Measurements from ENCODE around the gene USP3.

Gene USP3

GRCh38 chr15:63623232-63623969 is 119.0 kb downstream of the USP3 start:
- Histone ChIP-seq H3F3A (ENCODE audit: control insufficient read depth, insufficient read depth) (no peaks in the 10 kb centered on the region), H3K27ac (ENCODE audit: low read depth, low read length) (no peak overlapping the region), H3K4me3 (ENCODE audit: low read length) (no peak overlapping the region), H3K27me3 (ENCODE audit: control insufficient read depth, low read length) (no peaks in the 10 kb centered on the region), H3K79me2 (ENCODE audit: control insufficient read depth, low read length) (no peaks in the 10 kb centered on the region), H4K20me1 (ENCODE audit: control insufficient read depth, insufficient read depth, low read depth, low read length) (no peaks in the 10 kb centered on the region), H3K9me2 (replicated peaks; ENCODE audit: control insufficient read depth, low read length) (no peaks in the 10 kb centered on the region), H3K4me2 (ENCODE audit: low read length) (no peak overlapping the region), H3K9me3 (ENCODE audit: control insufficient read depth, insufficient read depth, low read length) (no peaks in the 10 kb centered on the region), H3K36me3 (ENCODE audit: control insufficient read depth, low read length) (peaks cover 55% of the 10 kb centered on the region), H3K4me1 (ENCODE audit: control insufficient read depth, low read length) (peaks cover 7% of the 10 kb centered on the region)
- TF ChIP-seq CTCF (IDR thresholded peaks at IDR 0.05; ENCODE audit: low read depth, low read length, poor library complexity, severe bottlenecking): no peak
- no peak for TF ChIP-seq EZH2phosphoT487 (IDR thresholded peaks at IDR 0.05; ENCODE audit: borderline replicate concordance, low read length)

- H3K27ac ChIP-seq (ENCODE audit: low read depth, low read length): no peak overlapping the region
- no peak for TF ChIP-seq CTCF (IDR thresholded peaks at IDR 0.05; ENCODE audit: low read depth, low read length, poor library complexity, severe bottlenecking)
- TF ChIP-seq EZH2phosphoT487 (IDR thresholded peaks at IDR 0.05; ENCODE audit: borderline replicate concordance, low read length): no peak
- no peaks in the 10 kb centered on the region for H3K27me3 ChIP-seq (ENCODE audit: control insufficient read depth, low read length)
- H3K4me1 ChIP-seq (ENCODE audit: control insufficient read depth, low read length): peaks cover 7% of the 10 kb centered on the region
- no peak overlapping the region for H3K4me3 ChIP-seq (ENCODE audit: low read length)
- H3F3A ChIP-seq (ENCODE audit: control insufficient read depth, insufficient read depth): no peaks in the 10 kb centered on the region
- H3K36me3 ChIP-seq (ENCODE audit: control insufficient read depth, low read length): peaks cover 73% of the 10 kb centered on the region
- H3K4me2 ChIP-seq (ENCODE audit: low read length): no peak overlapping the region
- H3K9me3 ChIP-seq (ENCODE audit: control insufficient read depth, insufficient read depth, low read length): no peaks in the 10 kb centered on the region
- no peaks in the 10 kb centered on the region for H4K20me1 ChIP-seq (ENCODE audit: control insufficient read depth, insufficient read depth, low read depth, low read length)
- H3K9me2 ChIP-seq (replicated peaks; ENCODE audit: control insufficient read depth, low read length): no peaks in the 10 kb centered on the region
- H3K79me2 ChIP-seq (ENCODE audit: control insufficient read depth, low read length): no peaks in the 10 kb centered on the region
Observed at GRCh38 chr15:63626955-63627354, 122.6 kb downstream of the USP3 start.

- H3K36me3 ChIP-seq (ENCODE audit: control insufficient read depth, low read length): peaks cover 71% of the 10 kb centered on the region
- H3K79me2 ChIP-seq (ENCODE audit: control insufficient read depth, low read length): no peaks in the 10 kb centered on the region
- peaks cover 7% of the 10 kb centered on the region for H3K4me1 ChIP-seq (ENCODE audit: control insufficient read depth, low read length)
- H3K9me3 ChIP-seq (ENCODE audit: control insufficient read depth, insufficient read depth, low read length): no peaks in the 10 kb centered on the region
- H3K4me3 ChIP-seq (ENCODE audit: low read length): no peak overlapping the region
- no peaks in the 10 kb centered on the region for H3K27me3 ChIP-seq (ENCODE audit: control insufficient read depth, low read length)
- no peaks in the 10 kb centered on the region for H3F3A ChIP-seq (ENCODE audit: control insufficient read depth, insufficient read depth)
- no peaks in the 10 kb centered on the region for H3K9me2 ChIP-seq (replicated peaks; ENCODE audit: control insufficient read depth, low read length)
- TF ChIP-seq EZH2phosphoT487 (IDR thresholded peaks at IDR 0.05; ENCODE audit: borderline replicate concordance, low read length) (no peak), CTCF (IDR thresholded peaks at IDR 0.05; ENCODE audit: low read depth, low read length, poor library complexity, severe bottlenecking) (no peak)
- H3K4me2 ChIP-seq (ENCODE audit: low read length): no peak overlapping the region
- H4K20me1 ChIP-seq (ENCODE audit: control insufficient read depth, insufficient read depth, low read depth, low read length): no peaks in the 10 kb centered on the region
- H3K27ac ChIP-seq (ENCODE audit: low read depth, low read length): no peak overlapping the region
Observed at GRCh38 chr15:63628123-63628822, 123.9 kb downstream of the USP3 start.

Data from DOHH2 (cell line).